Jurkat, Clone E6-1 (cell line): ENCODE measurements around the gene ANKRD29.
"Not testable (repeated sequence)": the region's sequence is repeated elsewhere in the genome, so short reads cannot be mapped to it uniquely, and the experiment has no call there.

Experiments used
- DNase-seq: peaks from one replicate; pipeline ENCODE4 v3.0.0-alpha.2; 2011; ENCODE audit warnings: low read depth, low spot score
- H3K4me3 ChIP-seq: 2 replicates; pipeline ENCODE4 v1.5.1; 2011; ENCODE audit warnings: mild to moderate bottlenecking, low read length, control low read depth, moderate library complexity

The ANKRD29 gene

GRCh38 chr18:23650968-23651927, 11.5 kb downstream of the ANKRD29 start:
- DNase-seq = no peak
- H3K4me3 ChIP-seq = no peak overlapping the region

- DNase-seq = no peak
- no peak overlapping the region for H3K4me3 ChIP-seq
Observed at GRCh38 chr18:23648940-23649607, 13.6 kb downstream of the ANKRD29 start.

GRCh38 chr18:23648456-23648855, 14.3 kb downstream of the ANKRD29 start:
- H3K4me3 ChIP-seq = no peak overlapping the region
- DNase-seq = no peak

GRCh38 chr18:23646282-23646681, 16.4 kb downstream of the ANKRD29 start:
- DNase-seq = no peak
- H3K4me3 ChIP-seq = no peak overlapping the region

GRCh38 chr18:23645568-23646175, 17.0 kb downstream of the ANKRD29 start:
- DNase-seq = no peak

GRCh38 chr18:23643815-23644490, 18.8 kb downstream of the ANKRD29 start:
- no peak for DNase-seq
- no peak overlapping the region for H3K4me3 ChIP-seq

More at GRCh38 chr18:23645568-23646175, 17.0 kb downstream of the ANKRD29 start:
- H3K4me3 ChIP-seq = no peak overlapping the region

GRCh38 chr18:23641937-23642666, 20.6 kb downstream of the ANKRD29 start:
- H3K4me3 ChIP-seq = no peak overlapping the region
- DNase-seq = no peak

- no peak for DNase-seq
Observed at GRCh38 chr18:23641143-23641720, 21.5 kb downstream of the ANKRD29 start.

GRCh38 chr18:23640052-23640451, 22.7 kb downstream of the ANKRD29 start:
- no peak overlapping the region for H3K4me3 ChIP-seq
- DNase-seq = no peak

More at GRCh38 chr18:23641143-23641720, 21.5 kb downstream of the ANKRD29 start:
- H3K4me3 ChIP-seq = no peak overlapping the region

GRCh38 chr18:23636433-23636832, 26.3 kb downstream of the ANKRD29 start:
- not testable (repeated sequence) for DNase-seq, H3K4me3 ChIP-seq

GRCh38 chr18:23636071-23636399, 26.7 kb downstream of the ANKRD29 start:
- no peak for DNase-seq
- H3K4me3 ChIP-seq = no peak overlapping the region

- H3K4me3 ChIP-seq = no peak overlapping the region
- DNase-seq = no peak
Observed at GRCh38 chr18:23635283-23636070, 27.2 kb downstream of the ANKRD29 start.

- H3K4me3 ChIP-seq = no peak overlapping the region
- no peak for DNase-seq
Observed at GRCh38 chr18:23634692-23635091, 28.0 kb downstream of the ANKRD29 start.

- DNase-seq = no peak
- H3K4me3 ChIP-seq = no peak overlapping the region
Observed at GRCh38 chr18:23632615-23633014, 30.1 kb downstream of the ANKRD29 start.

GRCh38 chr18:23631746-23632145, 31.0 kb downstream of the ANKRD29 start:
- no peak for DNase-seq
- no peak overlapping the region for H3K4me3 ChIP-seq

GRCh38 chr18:23631312-23631711, 31.4 kb downstream of the ANKRD29 start:
- no peak overlapping the region for H3K4me3 ChIP-seq
- no peak for DNase-seq

- no peak for DNase-seq
- no peak overlapping the region for H3K4me3 ChIP-seq
Observed at GRCh38 chr18:23629444-23629946, 33.2 kb downstream of the ANKRD29 start.

GRCh38 chr18:23627970-23628369, 34.7 kb downstream of the ANKRD29 start:
- no peak overlapping the region for H3K4me3 ChIP-seq
- no peak for DNase-seq
